ENCODE measurements around the gene ZNRF4.

Gene ZNRF4

DNA sequence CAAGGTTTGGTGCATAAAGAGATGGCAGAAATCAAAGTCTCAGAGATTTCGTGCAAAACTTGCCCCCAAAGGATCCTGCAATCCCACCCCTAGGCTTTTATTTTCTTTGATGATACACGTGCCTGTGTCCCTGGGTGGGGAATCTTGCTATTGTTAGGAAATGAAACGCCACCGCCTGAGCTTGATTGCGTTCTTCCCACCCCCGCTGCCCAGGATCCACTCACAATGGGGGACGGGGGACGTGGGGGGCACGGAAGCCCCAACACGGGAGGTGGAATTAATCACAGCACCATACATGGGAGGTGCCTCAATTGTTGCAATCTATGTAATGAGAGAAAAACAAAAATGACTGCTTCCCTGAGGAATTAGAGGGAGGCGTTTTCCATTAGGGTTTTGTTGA is 39.6 kb downstream of the ZNRF4 start:
- DNase-seq: no peak
- in situ Hi-C loops (cut with MboI; ENCODE audit: low pct_unique_long_range_greater_than_20kb, low sequenced_read_pairs): no loop called here

DNA sequence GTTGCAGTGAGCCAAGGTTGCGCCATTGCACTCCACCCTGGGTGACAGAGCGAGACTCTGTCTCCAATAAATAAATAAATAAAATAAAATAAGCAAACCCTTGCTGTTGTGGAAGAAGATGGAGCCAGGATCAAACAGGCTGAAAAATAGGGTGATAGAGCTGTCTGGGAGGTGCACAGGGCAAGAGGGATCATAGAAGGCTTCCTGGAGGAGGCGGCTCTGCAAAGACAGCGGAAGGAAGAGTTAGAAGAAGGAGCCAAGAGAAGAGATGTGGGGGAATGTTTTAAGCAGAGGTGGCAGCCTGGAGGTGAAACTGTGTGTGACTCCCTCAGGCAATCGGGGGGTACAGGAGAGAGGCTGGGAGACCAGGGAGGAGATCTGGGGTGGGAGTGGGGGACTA is 40.6 kb downstream of the ZNRF4 start:
- DNase-seq: no peak
- in situ Hi-C loops (cut with MboI; ENCODE audit: low pct_unique_long_range_greater_than_20kb, low sequenced_read_pairs): no loop called here

DNA sequence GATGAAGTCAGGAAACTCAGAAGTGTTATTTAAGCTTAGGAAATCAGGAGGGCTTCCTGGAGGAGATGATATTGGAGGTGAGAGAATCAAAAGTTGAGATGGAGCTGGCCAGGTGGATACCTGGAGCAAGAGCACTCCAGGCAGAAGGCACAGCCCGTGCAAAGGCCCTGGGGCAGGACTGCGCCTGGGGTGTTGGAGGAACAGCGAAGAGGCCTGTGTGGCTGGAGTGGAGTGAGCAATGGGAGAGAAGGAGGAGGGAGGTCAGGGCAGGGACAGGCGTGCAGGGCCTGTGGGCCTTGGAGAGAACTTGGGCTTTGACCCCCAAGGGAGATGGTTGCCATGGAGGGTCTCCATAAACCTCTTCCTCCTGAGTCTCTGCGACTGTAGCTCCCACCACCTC is 42.1 kb downstream of the ZNRF4 start:
- DNase-seq: no peak
- in situ Hi-C loops (cut with MboI; ENCODE audit: low pct_unique_long_range_greater_than_20kb, low sequenced_read_pairs): no loop called here

DNA sequence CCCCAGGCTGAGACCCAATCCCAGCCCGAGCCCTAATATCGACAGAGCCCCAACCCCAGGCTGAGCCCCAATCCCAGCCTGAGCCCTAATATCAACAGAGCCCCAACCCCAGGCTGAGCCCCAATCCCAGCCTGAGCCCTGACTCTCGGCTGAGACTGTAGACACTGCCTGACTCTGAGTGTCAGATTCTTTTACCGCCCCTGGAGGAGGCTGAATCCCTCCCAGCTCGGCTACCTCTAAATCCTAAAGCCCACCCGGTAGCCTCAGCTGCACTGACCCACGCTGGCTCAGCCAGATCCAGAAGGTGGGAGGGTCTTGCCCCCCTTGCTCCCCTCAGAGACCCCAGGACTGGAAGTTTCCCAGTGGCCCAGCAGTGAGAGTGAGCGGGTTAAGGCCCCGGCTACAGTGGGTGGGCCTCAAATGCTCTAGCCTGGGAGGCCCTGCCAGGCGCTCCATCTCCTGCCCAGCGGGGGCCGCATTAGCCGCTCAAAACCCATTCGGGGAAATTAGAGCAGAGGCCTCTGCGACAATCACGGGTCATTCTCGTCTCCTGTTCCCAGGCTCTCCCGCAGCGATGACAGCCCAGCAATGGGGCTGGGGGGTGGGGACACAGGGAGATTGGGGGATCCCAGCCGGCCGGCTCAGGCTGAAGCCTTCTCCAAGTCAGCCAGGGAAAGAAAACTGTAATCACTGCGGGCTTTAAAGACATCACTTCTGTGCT is 43.8 kb downstream of the ZNRF4 start:
- DNase-seq: no peak
- in situ Hi-C loops (cut with MboI; ENCODE audit: low pct_unique_long_range_greater_than_20kb, low sequenced_read_pairs): no loop called here

DNA sequence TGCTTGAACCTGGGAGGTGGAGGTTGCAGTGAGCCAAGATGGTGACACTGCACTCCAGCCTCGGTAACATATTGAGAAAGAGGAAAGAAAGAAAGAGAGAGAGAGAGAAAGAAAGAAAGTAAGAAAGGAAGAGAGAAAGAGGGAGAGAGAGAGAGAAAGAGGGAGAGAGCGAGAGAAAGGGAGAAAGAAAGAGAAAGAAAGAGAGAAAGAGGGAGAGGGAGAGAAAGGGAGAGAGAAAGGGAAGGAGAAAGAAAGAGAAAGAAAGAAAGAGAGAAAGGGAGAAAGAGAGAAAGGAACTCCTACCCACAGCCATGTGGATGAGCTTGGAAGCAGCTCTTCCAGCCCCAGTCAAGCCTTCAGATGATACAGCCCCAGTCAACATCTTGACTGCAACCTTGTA is 46.7 kb downstream of the ZNRF4 start:
- DNase-seq: no peak
- in situ Hi-C loops (cut with MboI; ENCODE audit: low pct_unique_long_range_greater_than_20kb, low sequenced_read_pairs): no loop called here

DNA sequence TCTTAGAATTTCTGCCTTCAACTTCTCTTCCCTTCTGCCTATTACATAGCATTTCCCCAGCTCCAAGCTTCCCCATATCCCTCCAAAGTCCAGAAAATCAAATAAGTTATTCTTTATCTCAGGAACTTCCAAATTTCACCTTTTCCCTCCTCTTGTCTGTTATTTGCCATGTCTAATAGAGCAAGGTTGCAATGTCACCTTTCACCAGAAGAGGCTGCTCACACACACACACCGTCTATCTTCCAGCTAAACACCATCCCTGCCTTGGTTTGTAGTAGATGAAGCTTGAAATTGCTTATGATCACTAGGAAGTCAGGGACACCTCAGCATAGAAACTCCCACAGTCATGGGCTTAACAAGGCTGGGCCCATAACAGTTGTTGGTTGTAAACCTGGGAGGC is 48.4 kb downstream of the ZNRF4 start:
- in situ Hi-C loops (cut with MboI; ENCODE audit: low pct_unique_long_range_greater_than_20kb, low sequenced_read_pairs): no loop called here
- DNase-seq: peak; percentile 70

- no peak for DNase-seq
- in situ Hi-C loops (cut with MboI; ENCODE audit: low pct_unique_long_range_greater_than_20kb, low sequenced_read_pairs): no loop called here
Measured at GRCh38 chr19:5504114-5504513, 48.9 kb downstream of the ZNRF4 start.

Data from KBM-7 (cell line).